Peyer's patch (tissue), 4 donors: ENCODE data around the gene ZNF766.
"Not testable (repeated sequence)": the region's sequence is repeated elsewhere in the genome, so short reads cannot be mapped to it uniquely, and the experiment has no call there.

ENCODE experiments used
- CTCF ChIP-seq, 6 experiments: fragments of 450-650 bp in 4 of 6; fragments of 200-600 bp in 2 of 6; sonication (generic) in 1 of 6; IDR thresholded peaks; one replicate each; pipeline ENCODE4 v1.5.1; 2017 to 2019; ENCODE audit warnings: antibody characterized with exemption in 6 of 6, mild to moderate bottlenecking in 3 of 6, moderate library complexity in 1 of 6
- POLR2A ChIP-seq, 2 donors: fragments of 450-650 bp; IDR thresholded peaks; one replicate each; pipeline ENCODE4 v1.5.1; 2017; ENCODE audit warnings: antibody characterized with exemption in 2 of 2, mild to moderate bottlenecking in 2 of 2, moderate library complexity in 2 of 2

DNA sequence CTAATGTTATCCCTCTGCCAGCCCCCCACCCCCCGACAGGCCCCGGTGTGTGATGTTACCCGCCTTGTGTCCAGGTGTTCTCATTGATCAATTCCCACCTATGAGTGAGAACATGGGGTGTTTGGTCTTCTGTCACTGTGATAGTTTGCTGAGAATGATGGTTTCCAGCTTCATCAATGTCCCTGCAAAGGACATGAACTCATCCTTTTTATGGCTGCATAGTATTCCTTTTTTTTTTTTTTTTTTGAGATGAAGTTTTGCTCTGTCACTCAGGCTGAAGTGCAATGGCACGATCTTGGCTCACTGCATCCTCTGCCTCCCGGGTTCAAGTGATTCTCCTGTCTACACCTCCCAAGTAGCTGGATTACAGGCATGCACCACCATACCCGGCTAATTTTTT, 23.6 kb downstream of the ZNF766 start:
- not testable (repeated sequence) for TF ChIP-seq CTCF, POLR2A (IDR thresholded peaks at IDR 0.05)
